HepG2 (cell line): ENCODE results near the gene S1PR5. TPM values are rescaled to one million over a fixed set of nuclear protein-coding genes. Genes with fewer than 3 reads are reported as not detected.
A peak's percentile ranks its signal among the peaks of the same experiment; 100 is the strongest.

Source experiments
- ATAC-seq: fragments of 200-7000 bp; cut with Tn5 transposase; 3 replicates; pipeline ENCODE4 v1.9.1; 2020; ENCODE audit warnings: mild to moderate bottlenecking, moderate library complexity
- BruUV-seq: library from RNA; stranded (reverse); fragments of 400-500 nt; replicated peaks from 2 replicates; lab custom pipeline; 2021; lab: Mats Ljungman, UMichigan
- CTCF ChIA-PET: fragments of 300-600 bp; formaldehyde crosslinking; extraction: SDS; loops from one replicate; lab custom pipeline; 2021; ENCODE audit warnings: low total read pairs, inconsistent platforms, low intra/inter-chr PET ratio; lab: Yijun Ruan, JAX
- POLR2A ChIA-PET: fragments of 350-600 bp; sonication (Branson Sonifier 250); formaldehyde crosslinking; loops from one replicate; lab custom pipeline; 2020; ENCODE audit warnings: antibody characterized with exemption, inconsistent platforms; lab: Yijun Ruan, JAX
- DNase-seq: peaks from one replicate; pipeline ENCODE4 v3.0.0-alpha.2; 2015; ENCODE audit warnings: low spot score
- FAIRE-seq: peaks from 3 replicates; lab custom pipeline; 2011; peaks lifted over from hg19 to GRCh38; lab: Jason Lieb, UNC
- H2AFZ ChIP-seq: one replicate; pipeline ENCODE4 v1.6.1; 2011; ENCODE audit warnings: low read length, inconsistent platforms
- H3K27ac ChIP-seq: fragments of 300-600 bp; 3 replicates; pipeline ENCODE4 v1.8.0; 2011; ENCODE audit warnings: mixed run types, mild to moderate bottlenecking, mixed read lengths, low read length, inconsistent platforms; ENCODE audit not compliant: insufficient read depth; ENCODE audit errors: extremely low read length
- H3K27me3 ChIP-seq, 2 experiments: fragments of 200-600 bp in 1 of 2; 2 replicates in 1 of 2; 3 replicates in 1 of 2; pipeline versions ENCODE4 v1.6.0 to v1.8.0; 2011; ENCODE audit warnings: low read length in 2 of 2, mild to moderate bottlenecking in 2 of 2, moderate library complexity in 2 of 2, inconsistent platforms in 1 of 2; ENCODE audit not compliant: insufficient read depth in 2 of 2, control insufficient read depth in 1 of 2
- H3K36me3 ChIP-seq, 2 experiments: fragments of 200-600 bp in 1 of 2; replicated peaks in 1 of 2; 2 replicates in 1 of 2; 3 replicates in 1 of 2; pipeline versions ENCODE4 v1.5.1 to v1.8.0; 2011; ENCODE audit warnings: low read length in 2 of 2, inconsistent platforms in 1 of 2; ENCODE audit not compliant: insufficient read depth in 2 of 2, control insufficient read depth in 1 of 2
- H3K4me1 ChIP-seq: 2 replicates; pipeline ENCODE4 v1.5.1; 2012; ENCODE audit warnings: low read length, inconsistent platforms; ENCODE audit not compliant: insufficient read depth
- H3K4me2 ChIP-seq: 2 replicates; pipeline ENCODE4 v1.6.0; 2011; ENCODE audit warnings: low read depth, low read length, inconsistent platforms
- H3K4me3 ChIP-seq, 3 experiments: fragments of 200-600 bp in 1 of 3; sonication (generic), shearing (Covaris generic) in 1 of 3; replicated peaks in 1 of 3; 2 replicates each; pipeline ENCODE4 v1.5.1; 2011 to 2016; ENCODE audit warnings: low read length in 3 of 3, inconsistent platforms in 2 of 3, low read depth in 2 of 3, mild to moderate bottlenecking in 2 of 3, control low read depth in 1 of 3, mixed read lengths in 1 of 3; ENCODE audit not compliant: insufficient read depth in 1 of 3
- H3K79me2 ChIP-seq: one replicate; pipeline ENCODE4 v1.6.1; 2011; ENCODE audit warnings: low read length, inconsistent platforms; ENCODE audit not compliant: insufficient read depth
- H3K9ac ChIP-seq: 2 replicates; pipeline ENCODE4 v1.6.0; 2011; ENCODE audit warnings: mild to moderate bottlenecking, low read depth, low read length, inconsistent platforms; ENCODE audit not compliant: insufficient read depth
- H3K9me3 ChIP-seq: 2 replicates; pipeline ENCODE4 v1.5.1; 2012; ENCODE audit warnings: mild to moderate bottlenecking, low read length
- H4K20me1 ChIP-seq: 2 replicates; pipeline ENCODE4 v1.6.0; 2011; ENCODE audit warnings: inconsistent platforms, mild to moderate bottlenecking, low read length, moderate library complexity; ENCODE audit not compliant: insufficient read depth
- ARNTL ChIP-seq: sonication (generic); formaldehyde crosslinking; IDR thresholded peaks from 2 replicates; pipeline ENCODE4 v1.4.0; 2020; ENCODE audit warnings: mild to moderate bottlenecking, missing genetic modification reagents
- ERF ChIP-seq: IDR thresholded peaks from 2 replicates; pipeline ENCODE4 v1.6.1; 2018; ENCODE audit warnings: missing biosample characterization, missing genetic modification reagents
- FOSL2 ChIP-seq: sonication (generic); formaldehyde crosslinking; IDR thresholded peaks from 2 replicates; pipeline ENCODE4 v1.4.0; 2020; ENCODE audit warnings: missing genetic modification reagents
- FOXO1 ChIP-seq: sonication (generic); formaldehyde crosslinking; IDR thresholded peaks from 2 replicates; pipeline ENCODE4 v1.4.0; 2020; ENCODE audit warnings: missing genetic modification reagents
- MYNN ChIP-seq: sonication (generic); formaldehyde crosslinking; IDR thresholded peaks from 2 replicates; pipeline ENCODE4 v1.4.0; 2020; ENCODE audit warnings: mild to moderate bottlenecking, low read depth, missing genetic modification reagents
- RFX5 ChIP-seq: IDR thresholded peaks from 2 replicates; pipeline ENCODE4 v1.6.1; 2011; ENCODE audit warnings: low read depth, low read length, improper control_type of control experiment
- SMC3 ChIP-seq: IDR thresholded peaks from 2 replicates; pipeline ENCODE4 v1.6.1; 2011; ENCODE audit warnings: low read length, improper control_type of control experiment
- XRCC5 ChIP-seq: fragments of 200-400 bp; formaldehyde crosslinking; optimal IDR thresholded peaks from 2 replicates; pipeline ENCODE3; 2017; ENCODE audit warnings: mild to moderate bottlenecking, low read length
- ZMYM3 ChIP-seq: sonication (generic); formaldehyde crosslinking; IDR thresholded peaks from 2 replicates; pipeline ENCODE4 v1.5.1; 2020; ENCODE audit warnings: mild to moderate bottlenecking, missing genetic modification reagents
- ZNF337 ChIP-seq: sonication (generic); formaldehyde crosslinking; IDR thresholded peaks from 2 replicates; pipeline ENCODE4 v1.5.1; 2020; ENCODE audit warnings: missing genetic modification reagents, low read depth, mild to moderate bottlenecking, borderline replicate concordance
- ZNF83 ChIP-seq: sonication (generic); formaldehyde crosslinking; IDR thresholded peaks from 2 replicates; pipeline ENCODE4 v1.4.0; 2020; ENCODE audit warnings: missing genetic modification reagents, mild to moderate bottlenecking, borderline replicate concordance
- WGBS: methylation state at CpG from one replicate; pipeline ENCODE4 v1.1.6; 2017; ENCODE audit warnings: low lambda C conversion rate; 5-methylcytosine and 5-hydroxymethylcytosine counted together
- in situ Hi-C: cut with HindIII; loops from 2 replicates; pipeline ENCODE4 v1.10.0; 2017; ENCODE audit warnings: low pct_unique_long_range_greater_than_20kb; ENCODE audit not compliant: extremely low pct_ligation_motif_present
- intact Hi-C: fragments of 100-400 bp; cut with micrococcal nuclease; formaldehyde crosslinking; loops from one replicate; pipeline ENCODE4 v1.10.0; 2022; ENCODE audit not compliant: unreplicated experiment
- polyA plus RNA-seq, 8 experiments: library from polyadenylated mRNA; depleted of rRNA in 3 of 8; stranded (reverse) in 7 of 8; unstranded in 1 of 8; fragments of >200 nt; fragmentation: Illumina TruSeq in 4 of 8; extraction: Trizol in 4 of 8; gene quantifications; 2 replicates each; pipeline versions ENCODE4 v1.2.1 to v1.2.3, GENCODE V29; 2011 to 2016; ENCODE audit warnings: low read depth in 4 of 8, missing spikeins in 1 of 8, mixed read lengths in 1 of 8; ENCODE audit not compliant: insufficient read depth in 1 of 8
- total RNA-seq, 5 experiments: library from RNA; depleted of rRNA; stranded (reverse); fragments of >200 nt; fragmentation: Illumina TruSeq; extraction: Trizol; gene quantifications; 2 replicates each; pipeline ENCODE4 v1.2.3, GENCODE V29; 2016; ENCODE audit warnings: low read depth in 1 of 5
- TF ChIP-seq, protein P1 (sequence below): IDR thresholded peaks from 2 replicates; pipeline ENCODE4 v1.6.1; 2016; ENCODE audit warnings: missing compliant biosample characterization, missing genetic modification reagents, borderline replicate concordance
- TF ChIP-seq, protein P2 (sequence below): sonication (generic); formaldehyde crosslinking; IDR thresholded peaks from 2 replicates; pipeline ENCODE4 v1.5.1; 2020; ENCODE audit warnings: mild to moderate bottlenecking, moderate library complexity, missing genetic modification reagents
- TF ChIP-seq, protein P3 (sequence below): sonication (generic); formaldehyde crosslinking; IDR thresholded peaks from 2 replicates; pipeline ENCODE4 v1.5.1; 2020; ENCODE audit warnings: missing genetic modification reagents, mild to moderate bottlenecking, borderline replicate concordance
- TF ChIP-seq, protein P4 (sequence below): sonication (generic); formaldehyde crosslinking; IDR thresholded peaks from 2 replicates; pipeline ENCODE4 v1.4.0; 2020; ENCODE audit warnings: mild to moderate bottlenecking, missing genetic modification reagents
- TF ChIP-seq, protein P5 (sequence below): sonication (generic); formaldehyde crosslinking; IDR thresholded peaks from 2 replicates; pipeline ENCODE4 v1.4.0; 2020; ENCODE audit warnings: missing genetic modification reagents

The S1PR5 gene
- total and polyA plus RNA-seq, 2 of the 13 experiments (the other 11 are each of a cell fraction or from before 2014, with no cell fraction given), result 0.04 TPM; not detected in 1

DNA sequence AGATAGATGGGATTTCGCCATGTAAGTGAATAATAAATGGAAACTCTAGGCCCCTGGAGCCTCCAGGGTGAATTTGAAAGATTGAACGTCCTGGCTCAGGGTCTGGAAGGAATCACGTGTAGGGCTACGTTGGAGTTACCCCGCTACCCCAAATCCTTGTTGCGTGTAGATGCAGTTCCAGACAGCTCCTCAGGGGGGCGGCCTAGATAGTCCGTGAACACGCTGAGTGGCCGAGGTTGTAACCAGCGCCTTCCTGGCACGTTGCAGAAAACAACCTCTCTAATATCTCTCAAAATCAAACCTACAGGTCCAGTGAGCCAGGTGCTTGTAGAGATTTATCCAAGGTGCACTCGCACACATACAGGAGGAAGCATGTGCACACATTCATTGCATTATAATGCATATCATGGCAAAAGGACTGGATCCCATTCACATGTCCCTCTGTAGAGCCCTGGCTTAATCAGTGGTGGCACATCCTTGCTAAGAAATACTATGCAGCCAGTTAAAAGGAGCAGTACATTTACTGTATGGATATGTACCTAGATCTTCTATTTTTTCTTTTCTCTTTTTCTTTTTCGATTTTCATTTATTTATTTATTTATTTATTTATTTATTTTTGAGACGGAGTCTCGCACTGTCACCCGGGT, 11.5 kb downstream of the S1PR5 start:
- Histone ChIP-seq H3K4me1 (peaks cover 57% of the 10 kb centered on the region), H3K27ac (no peak overlapping the region), H3K36me3 (no peaks in the 10 kb centered on the region), H3K4me2 (peak overlapping the region; percentile 70), H3K4me3 (peak overlapping the region in 1 of 3 experiments; percentile 21; a peak in 1 of 6 replicates), H2AFZ (peak overlapping the region; percentile 70), H3K27me3 (no peaks in the 10 kb centered on the region), H3K9me3 (no peaks in the 10 kb centered on the region), H3K9ac (no peak overlapping the region), H4K20me1 (no peaks in the 10 kb centered on the region), H3K79me2 (peaks cover 18% of the 10 kb centered on the region)
- FAIRE-seq, result peak; percentile 56
- in situ Hi-C loops, result no loop called here
- BruUV-seq, result no TSS peak
- WGBS, result 40% methylated on average over 9 of the region's 17 CpGs
- intact Hi-C loops, result no loop called here
- CTCF ChIA-PET, result interaction anchor here (1.2 kb wide), 1 partner anchor 67 kb away, joined by 6 read pairs; no protein-coding TSS in a partner anchor
- no peak for ATAC-seq
- DNase-seq, result peak; percentile 60
- POLR2A ChIA-PET, result interaction anchor here (0.9 kb wide), 1 partner anchor 235 kb away, joined by 3 read pairs; the partner anchor contains the start of gene ICAM1
- no peak for TF ChIP-seq MYNN (CRISPR knock-in tag)
- TF ChIP-seq, protein P1, sequence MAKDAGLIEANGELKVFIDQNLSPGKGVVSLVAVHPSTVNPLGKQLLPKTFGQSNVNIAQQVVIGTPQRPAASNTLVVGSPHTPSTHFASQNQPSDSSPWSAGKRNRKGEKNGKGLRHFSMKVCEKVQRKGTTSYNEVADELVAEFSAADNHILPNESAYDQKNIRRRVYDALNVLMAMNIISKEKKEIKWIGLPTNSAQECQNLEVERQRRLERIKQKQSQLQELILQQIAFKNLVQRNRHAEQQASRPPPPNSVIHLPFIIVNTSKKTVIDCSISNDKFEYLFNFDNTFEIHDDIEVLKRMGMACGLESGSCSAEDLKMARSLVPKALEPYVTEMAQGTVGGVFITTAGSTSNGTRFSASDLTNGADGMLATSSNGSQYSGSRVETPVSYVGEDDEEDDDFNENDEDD, result 0 out of 2 replicates have a peak, but pooled peaks have one; percentile 31
- 0 out of 2 replicates have a peak, but pooled peaks have one; percentile 5 for TF ChIP-seq FOSL2 (CRISPR knock-in tag)
- TF ChIP-seq SMC3, result peak; percentile 30; the same call in 1 of the 2 replicates
- TF ChIP-seq ZNF337 (CRISPR knock-in tag), result no peak
- TF ChIP-seq FOXO1 (CRISPR knock-in tag), result no peak
- TF ChIP-seq ARNTL (CRISPR knock-in tag), result 0 out of 2 replicates have a peak, but pooled peaks have one; percentile 36
- TF ChIP-seq RFX5, result no peak
- TF ChIP-seq, protein P2, sequence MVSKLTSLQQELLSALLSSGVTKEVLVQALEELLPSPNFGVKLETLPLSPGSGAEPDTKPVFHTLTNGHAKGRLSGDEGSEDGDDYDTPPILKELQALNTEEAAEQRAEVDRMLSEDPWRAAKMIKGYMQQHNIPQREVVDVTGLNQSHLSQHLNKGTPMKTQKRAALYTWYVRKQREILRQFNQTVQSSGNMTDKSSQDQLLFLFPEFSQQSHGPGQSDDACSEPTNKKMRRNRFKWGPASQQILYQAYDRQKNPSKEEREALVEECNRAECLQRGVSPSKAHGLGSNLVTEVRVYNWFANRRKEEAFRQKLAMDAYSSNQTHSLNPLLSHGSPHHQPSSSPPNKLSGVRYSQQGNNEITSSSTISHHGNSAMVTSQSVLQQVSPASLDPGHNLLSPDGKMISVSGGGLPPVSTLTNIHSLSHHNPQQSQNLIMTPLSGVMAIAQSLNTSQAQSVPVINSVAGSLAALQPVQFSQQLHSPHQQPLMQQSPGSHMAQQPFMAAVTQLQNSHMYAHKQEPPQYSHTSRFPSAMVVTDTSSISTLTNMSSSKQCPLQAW (CRISPR knock-in tag), result peak; percentile 32; the same call in 1 of the 2 replicates
- TF ChIP-seq ZMYM3 (CRISPR knock-in tag), result peak; percentile 51; the same call in 1 of the 2 replicates
- TF ChIP-seq, protein P3, sequence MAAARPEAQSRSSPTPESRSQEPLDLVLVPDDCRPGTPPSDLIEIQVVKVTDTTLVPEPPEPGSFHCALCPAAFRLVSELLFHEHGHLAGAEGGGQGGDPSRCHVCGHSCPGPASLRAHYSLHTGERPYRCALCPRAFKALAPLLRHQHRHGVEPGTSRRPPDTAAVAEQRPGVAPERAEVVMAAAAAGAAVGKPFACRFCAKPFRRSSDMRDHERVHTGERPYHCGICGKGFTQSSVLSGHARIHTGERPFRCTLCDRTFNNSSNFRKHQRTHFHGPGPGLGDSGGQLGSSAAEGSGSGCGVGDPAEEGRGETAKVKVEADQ, result no peak
- TF ChIP-seq, protein P4, sequence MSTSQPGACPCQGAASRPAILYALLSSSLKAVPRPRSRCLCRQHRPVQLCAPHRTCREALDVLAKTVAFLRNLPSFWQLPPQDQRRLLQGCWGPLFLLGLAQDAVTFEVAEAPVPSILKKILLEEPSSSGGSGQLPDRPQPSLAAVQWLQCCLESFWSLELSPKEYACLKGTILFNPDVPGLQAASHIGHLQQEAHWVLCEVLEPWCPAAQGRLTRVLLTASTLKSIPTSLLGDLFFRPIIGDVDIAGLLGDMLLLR (CRISPR knock-in tag), result 0 out of 2 replicates have a peak, but pooled peaks have one; percentile 43
- 0 out of 2 replicates have a peak, but pooled peaks have one; percentile 32 for TF ChIP-seq ZNF83
- TF ChIP-seq, protein P5, sequence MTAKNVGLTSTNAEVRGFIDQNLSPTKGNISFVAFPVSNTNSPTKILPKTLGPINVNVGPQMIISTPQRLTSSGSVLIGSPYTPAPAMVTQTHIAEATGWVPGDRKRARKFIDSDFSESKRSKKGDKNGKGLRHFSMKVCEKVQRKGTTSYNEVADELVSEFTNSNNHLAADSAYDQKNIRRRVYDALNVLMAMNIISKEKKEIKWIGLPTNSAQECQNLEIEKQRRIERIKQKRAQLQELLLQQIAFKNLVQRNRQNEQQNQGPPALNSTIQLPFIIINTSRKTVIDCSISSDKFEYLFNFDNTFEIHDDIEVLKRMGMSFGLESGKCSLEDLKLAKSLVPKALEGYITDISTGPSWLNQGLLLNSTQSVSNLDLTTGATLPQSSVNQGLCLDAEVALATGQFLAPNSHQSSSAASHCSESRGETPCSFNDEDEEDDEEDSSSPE (CRISPR knock-in tag), result 0 out of 2 replicates have a peak, but pooled peaks have one; percentile 35
- TF ChIP-seq XRCC5, result peak; percentile 70
- TF ChIP-seq ERF (CRISPR knock-in tag), result peak; percentile 36; the same call in 1 of the 2 replicates
